Mesendoderm (in vitro differentiated cells): ENCODE data around the gene CHMP1B.
A peak's percentile ranks its signal among the peaks of the same experiment; 100 is the strongest.

Experiments
- DNase-seq: peaks from one replicate; pipeline ENCODE4 v3.0.0; 2013
- H2AK5ac ChIP-seq: 2 replicates; pipeline ENCODE4 v1.6.1; 2013; ENCODE audit warnings: low read length, inconsistent platforms
- H2BK120ac ChIP-seq: 2 replicates; pipeline ENCODE4 v1.6.1; 2013; ENCODE audit warnings: low read depth, mild to moderate bottlenecking, low read length, moderate library complexity, mixed read lengths
- H2BK15ac ChIP-seq: replicated peaks from 2 replicates; pipeline ENCODE4 v1.6.1; 2013; ENCODE audit warnings: low read depth, mild to moderate bottlenecking, moderate library complexity
- H2BK5ac ChIP-seq: 2 replicates; pipeline ENCODE4 v1.6.1; 2013; ENCODE audit warnings: low read length, inconsistent platforms
- H3K18ac ChIP-seq: 2 replicates; pipeline ENCODE4 v1.6.1; 2013; ENCODE audit warnings: mild to moderate bottlenecking, low read length, mixed read lengths
- H3K23ac ChIP-seq: one replicate; pipeline ENCODE4 v1.6.1; 2013; ENCODE audit warnings: low read length
- H3K27ac ChIP-seq: 2 replicates; pipeline ENCODE4 v1.5.1; 2013; ENCODE audit warnings: low read depth, mild to moderate bottlenecking, inconsistent platforms, low read length, moderate library complexity
- H3K27me3 ChIP-seq: 2 replicates; pipeline ENCODE4 v1.6.1; 2013; ENCODE audit warnings: low read length, control low read depth, mild to moderate bottlenecking, inconsistent platforms; ENCODE audit not compliant: insufficient read depth, poor library complexity
- H3K36me3 ChIP-seq: 2 replicates; pipeline ENCODE4 v1.6.1; 2013; ENCODE audit warnings: low read length, inconsistent platforms; ENCODE audit not compliant: control insufficient read depth, insufficient read depth
- H3K4ac ChIP-seq: one replicate; pipeline ENCODE4 v1.6.1; 2013; ENCODE audit warnings: low read depth, mild to moderate bottlenecking, low read length, moderate library complexity
- H3K4me1 ChIP-seq: 2 replicates; pipeline ENCODE4 v1.6.1; 2013; ENCODE audit warnings: low read depth, low read length, inconsistent platforms; ENCODE audit not compliant: control insufficient read depth
- H3K4me2 ChIP-seq: 2 replicates; pipeline ENCODE4 v1.6.1; 2013; ENCODE audit warnings: low read length
- H3K4me3 ChIP-seq: 2 replicates; pipeline ENCODE4 v1.5.1; 2013; ENCODE audit warnings: mild to moderate bottlenecking, low read length
- H3K56ac ChIP-seq: one replicate; pipeline ENCODE4 v1.6.1; 2013; ENCODE audit warnings: low read length
- H3K79me1 ChIP-seq: 2 replicates; pipeline ENCODE4 v1.6.1; 2013; ENCODE audit warnings: low read length, inconsistent platforms
- H3K79me2 ChIP-seq: 2 replicates; pipeline ENCODE4 v1.6.1; 2013; ENCODE audit warnings: mild to moderate bottlenecking, low read length; ENCODE audit not compliant: control insufficient read depth, insufficient read depth
- H3K9ac ChIP-seq: 2 replicates; pipeline ENCODE4 v1.6.1; 2013; ENCODE audit warnings: low read length, inconsistent platforms
- H4K5ac ChIP-seq: one replicate; pipeline ENCODE4 v1.6.1; 2013; ENCODE audit warnings: low read length
- H4K8ac ChIP-seq: one replicate; pipeline ENCODE4 v1.6.1; 2013; ENCODE audit warnings: low read depth, mild to moderate bottlenecking, control low read depth, low read length, moderate library complexity
- WGBS: extraction: QIAGEN DNeasy Blood & Tissue Kit; methylation state at CpG from one replicate; pipeline ENCODE4 v1.1.7; 2013; ENCODE audit warnings: low lambda C conversion rate, missing lambda C conversion rate; ENCODE audit not compliant: insufficient coverage; ENCODE audit errors: extremely low coverage; 5-methylcytosine and 5-hydroxymethylcytosine counted together

Gene CHMP1B

DNA sequence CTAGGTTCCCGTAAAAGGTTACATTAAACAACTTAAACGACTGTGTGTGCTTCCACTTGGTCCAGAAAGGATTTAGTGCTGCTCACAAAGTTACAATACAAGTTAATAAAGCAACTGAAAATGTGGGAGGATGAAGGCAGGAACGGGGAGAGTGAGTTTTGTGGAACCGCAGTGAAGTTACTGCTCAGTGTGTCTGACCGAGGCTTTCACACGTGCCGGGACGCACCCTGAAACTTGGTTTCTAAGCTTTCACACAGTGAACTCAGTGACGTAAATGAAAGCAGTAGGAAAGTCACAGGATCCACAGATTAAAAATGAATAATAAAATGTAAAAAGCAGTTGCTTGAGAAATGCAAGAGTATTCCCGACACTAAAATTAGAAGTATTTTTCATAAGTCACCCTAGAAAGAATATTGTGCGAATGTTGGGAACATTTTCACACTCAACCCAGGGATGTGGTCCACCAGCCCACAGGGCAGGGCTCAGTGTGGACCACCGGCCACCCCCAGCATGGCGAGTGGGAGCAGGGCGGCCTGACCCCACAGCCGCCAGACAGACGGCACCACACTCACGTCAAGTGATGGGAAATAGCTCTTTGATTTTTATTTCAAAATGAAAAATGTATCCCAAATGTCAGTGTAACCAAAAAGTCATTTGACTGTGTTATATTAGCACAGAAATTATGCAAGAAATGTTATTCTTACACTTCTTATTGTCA lies 32.6 kb upstream of the CHMP1B start:
- Histone ChIP-seq H2BK120ac (no peak overlapping the region), H3K23ac (no peak overlapping the region), H3K18ac (no peak overlapping the region), H3K79me2 (no peaks in the 10 kb centered on the region), H3K4ac (peak overlapping the region; percentile 10), H2AK5ac (peak overlapping the region; percentile 28), H3K56ac (peak overlapping the region; percentile 75), H3K4me1 (peaks cover 8% of the 10 kb centered on the region), H3K36me3 (no peaks in the 10 kb centered on the region), H3K27ac (no peak overlapping the region), H3K4me3 (no peak overlapping the region), H3K9ac (no peak overlapping the region), H4K5ac (no peak overlapping the region), H3K27me3 (no peaks in the 10 kb centered on the region), H4K8ac (no peak overlapping the region), H2BK15ac (no peak overlapping the region), H3K79me1 (no peaks in the 10 kb centered on the region), H2BK5ac (no peak overlapping the region), H3K4me2 (no peak overlapping the region)
- DNase-seq: no peak
- WGBS: no CpG with 5 or more reads among the region's 17 CpGs

DNA sequence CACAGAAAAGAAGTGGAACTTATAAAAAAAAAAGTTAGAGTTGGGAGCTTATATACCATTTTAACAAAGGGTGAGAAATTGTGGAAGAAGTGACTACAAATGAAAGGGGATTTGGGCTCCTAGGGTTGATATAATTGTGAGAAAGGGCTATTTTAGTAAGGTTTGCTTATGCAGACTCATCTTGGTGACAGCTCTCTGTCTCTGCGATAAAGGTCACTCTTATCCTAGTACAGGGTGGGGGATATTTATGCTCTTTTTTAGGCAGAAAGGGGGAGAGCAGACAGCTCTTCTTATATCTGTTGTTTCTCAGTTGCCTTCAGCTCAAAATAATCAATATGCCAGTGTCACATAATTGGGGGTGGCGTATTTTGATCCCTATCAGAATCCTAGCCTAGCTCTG lies 31.3 kb upstream of the CHMP1B start:
- peak overlapping the region; percentile 77 for H3K18ac ChIP-seq
- H2BK15ac ChIP-seq: no peak overlapping the region
- H3K56ac ChIP-seq: no peak overlapping the region
- no peak overlapping the region for H3K23ac ChIP-seq
- no peak overlapping the region for H2BK120ac ChIP-seq
- WGBS: no CpG with 5 or more reads among the region's 2 CpGs
- H3K27ac ChIP-seq: no peak overlapping the region
- H4K8ac ChIP-seq: peak overlapping the region; percentile 69
- no peaks in the 10 kb centered on the region for H3K79me1 ChIP-seq
- no peak overlapping the region for H2AK5ac ChIP-seq
- no peak overlapping the region for H3K9ac ChIP-seq
- H3K4ac ChIP-seq: no peak overlapping the region
- H3K36me3 ChIP-seq: no peaks in the 10 kb centered on the region
- H3K4me3 ChIP-seq: no peak overlapping the region
- H3K27me3 ChIP-seq: no peaks in the 10 kb centered on the region
- H3K4me1 ChIP-seq: peaks cover 8% of the 10 kb centered on the region
- H3K4me2 ChIP-seq: no peak overlapping the region
- H2BK5ac ChIP-seq: no peak overlapping the region
- no peaks in the 10 kb centered on the region for H3K79me2 ChIP-seq
- no peak overlapping the region for H4K5ac ChIP-seq
- no peak for DNase-seq

DNA sequence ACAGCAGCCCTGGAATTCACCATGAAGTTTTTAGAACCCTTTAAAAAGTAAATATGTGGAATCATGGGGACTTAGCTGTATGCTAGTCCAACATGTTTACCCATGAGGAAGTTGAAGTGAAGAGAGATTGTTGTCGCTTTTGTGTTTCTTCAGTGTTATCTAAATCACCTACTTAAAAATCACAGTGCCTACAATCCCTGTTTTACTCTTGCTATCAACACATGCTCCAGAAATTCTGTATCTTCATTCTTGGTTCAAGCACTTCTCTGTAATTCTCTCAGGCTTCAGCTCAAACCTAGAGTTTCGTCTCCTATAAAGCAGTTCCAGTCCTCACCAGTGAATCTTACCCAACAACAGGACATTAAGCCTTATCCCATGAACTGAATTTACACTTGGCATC lies 30.5 kb upstream of the CHMP1B start:
- Histone ChIP-seq H4K5ac (no peak overlapping the region), H3K56ac (peak overlapping the region; percentile 67), H3K23ac (no peak overlapping the region), H2BK5ac (peak overlapping the region; percentile 89), H3K4ac (no peak overlapping the region), H3K9ac (peak overlapping the region; percentile 26), H3K18ac (peak overlapping the region; percentile 92), H3K4me1 (peaks cover 8% of the 10 kb centered on the region), H3K79me1 (no peaks in the 10 kb centered on the region), H3K27ac (peak overlapping the region; percentile 74), H4K8ac (no peak overlapping the region), H3K79me2 (no peaks in the 10 kb centered on the region), H3K27me3 (no peaks in the 10 kb centered on the region), H3K4me2 (no peak overlapping the region), H3K4me3 (no peak overlapping the region), H3K36me3 (no peaks in the 10 kb centered on the region), H2BK15ac (no peak overlapping the region), H2BK120ac (no peak overlapping the region), H2AK5ac (no peak overlapping the region)
- WGBS: no CpG with 5 or more reads among the region's 2 CpGs
- peak; percentile 56 for DNase-seq

DNA sequence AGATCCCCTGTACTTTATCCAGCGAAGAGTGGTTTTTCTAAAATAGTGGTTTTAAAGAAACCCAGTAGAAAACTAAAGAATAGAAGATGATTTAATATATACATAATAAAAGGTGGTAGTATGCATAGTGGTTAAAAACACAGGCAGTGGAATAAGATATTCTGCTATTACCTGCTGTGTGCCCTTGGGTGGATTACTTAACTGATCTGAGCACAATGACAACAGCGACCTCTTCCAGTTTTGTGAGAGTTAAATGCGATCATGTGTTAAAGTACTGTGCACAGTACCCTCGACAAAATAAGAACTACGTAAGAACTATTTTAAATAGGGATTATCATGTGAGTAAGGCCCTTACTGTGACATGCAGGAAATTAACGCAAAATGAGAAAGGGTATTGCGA lies 30.0 kb upstream of the CHMP1B start:
- Histone ChIP-seq H3K9ac (no peak overlapping the region), H3K23ac (no peak overlapping the region), H3K27ac (peak overlapping the region; percentile 79), H3K36me3 (no peaks in the 10 kb centered on the region), H3K56ac (peak overlapping the region; percentile 86), H4K8ac (no peak overlapping the region), H3K79me1 (no peaks in the 10 kb centered on the region), H2AK5ac (no peak overlapping the region), H3K79me2 (no peaks in the 10 kb centered on the region), H3K18ac (peak overlapping the region; percentile 92), H3K4me2 (no peak overlapping the region), H3K4me1 (peaks cover 8% of the 10 kb centered on the region), H4K5ac (peak overlapping the region; percentile 47), H3K4me3 (no peak overlapping the region), H2BK5ac (peak overlapping the region; percentile 29), H3K27me3 (no peaks in the 10 kb centered on the region), H2BK15ac (no peak overlapping the region), H2BK120ac (no peak overlapping the region), H3K4ac (no peak overlapping the region)
- no CpG with 5 or more reads among the region's 7 CpGs for WGBS
- DNase-seq: no peak

DNA sequence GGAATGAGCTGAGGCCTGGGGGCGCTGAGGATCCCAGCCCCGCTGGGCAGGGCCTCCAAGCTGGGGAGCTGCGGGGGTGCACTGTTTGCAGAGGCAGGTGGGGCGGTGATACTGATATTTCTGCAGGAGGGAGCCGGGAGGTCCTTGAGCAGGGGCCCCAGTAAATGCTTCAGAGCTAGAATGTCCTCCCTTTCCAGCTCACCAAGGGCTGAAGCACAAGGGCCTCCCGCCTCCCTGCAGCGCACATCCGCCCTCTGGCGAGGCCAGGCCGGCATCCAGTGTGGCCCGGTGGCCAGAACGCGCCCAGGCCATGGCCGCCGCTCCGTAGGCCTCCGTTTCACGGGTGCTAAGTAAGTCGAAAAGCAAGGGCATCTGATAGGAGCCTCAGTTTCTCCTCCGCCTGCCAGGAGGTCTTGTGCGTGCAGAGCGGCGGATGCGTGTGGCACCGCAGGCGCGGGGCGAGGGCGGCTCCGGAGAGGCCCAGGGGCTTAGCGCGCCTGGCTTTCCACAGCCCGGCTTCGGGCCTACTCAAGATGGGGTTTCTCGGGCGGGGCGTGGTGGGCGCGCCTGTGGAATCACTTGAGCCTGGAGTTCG lies 29.5 kb upstream of the CHMP1B start:
- peak overlapping the region; percentile 43 for H3K9ac ChIP-seq
- H3K27me3 ChIP-seq: no peaks in the 10 kb centered on the region
- H3K79me2 ChIP-seq: no peaks in the 10 kb centered on the region
- peak overlapping the region; percentile 86 for H3K56ac ChIP-seq
- peak overlapping the region; percentile 79 for H3K27ac ChIP-seq
- H3K79me1 ChIP-seq: no peaks in the 10 kb centered on the region
- DNase-seq: no peak
- no peak overlapping the region for H3K4me3 ChIP-seq
- H3K23ac ChIP-seq: no peak overlapping the region
- no CpG with 5 or more reads among the region's 40 CpGs for WGBS
- peak overlapping the region; percentile 99 for H2BK5ac ChIP-seq
- H4K5ac ChIP-seq: no peak overlapping the region
- H3K4me2 ChIP-seq: no peak overlapping the region
- no peaks in the 10 kb centered on the region for H3K36me3 ChIP-seq
- peak overlapping the region; percentile 73 for H3K18ac ChIP-seq
- H3K4me1 ChIP-seq: peaks cover 11% of the 10 kb centered on the region
- H2BK120ac ChIP-seq: peak overlapping the region; percentile 21
- peak overlapping the region; percentile 88 for H2AK5ac ChIP-seq
- peak overlapping the region; percentile 99 for H3K4ac ChIP-seq
- H2BK15ac ChIP-seq: no peak overlapping the region
- H4K8ac ChIP-seq: no peak overlapping the region
